Measurements from ENCODE around the gene DNAJB6.

DNAJB6 gene

DNA sequence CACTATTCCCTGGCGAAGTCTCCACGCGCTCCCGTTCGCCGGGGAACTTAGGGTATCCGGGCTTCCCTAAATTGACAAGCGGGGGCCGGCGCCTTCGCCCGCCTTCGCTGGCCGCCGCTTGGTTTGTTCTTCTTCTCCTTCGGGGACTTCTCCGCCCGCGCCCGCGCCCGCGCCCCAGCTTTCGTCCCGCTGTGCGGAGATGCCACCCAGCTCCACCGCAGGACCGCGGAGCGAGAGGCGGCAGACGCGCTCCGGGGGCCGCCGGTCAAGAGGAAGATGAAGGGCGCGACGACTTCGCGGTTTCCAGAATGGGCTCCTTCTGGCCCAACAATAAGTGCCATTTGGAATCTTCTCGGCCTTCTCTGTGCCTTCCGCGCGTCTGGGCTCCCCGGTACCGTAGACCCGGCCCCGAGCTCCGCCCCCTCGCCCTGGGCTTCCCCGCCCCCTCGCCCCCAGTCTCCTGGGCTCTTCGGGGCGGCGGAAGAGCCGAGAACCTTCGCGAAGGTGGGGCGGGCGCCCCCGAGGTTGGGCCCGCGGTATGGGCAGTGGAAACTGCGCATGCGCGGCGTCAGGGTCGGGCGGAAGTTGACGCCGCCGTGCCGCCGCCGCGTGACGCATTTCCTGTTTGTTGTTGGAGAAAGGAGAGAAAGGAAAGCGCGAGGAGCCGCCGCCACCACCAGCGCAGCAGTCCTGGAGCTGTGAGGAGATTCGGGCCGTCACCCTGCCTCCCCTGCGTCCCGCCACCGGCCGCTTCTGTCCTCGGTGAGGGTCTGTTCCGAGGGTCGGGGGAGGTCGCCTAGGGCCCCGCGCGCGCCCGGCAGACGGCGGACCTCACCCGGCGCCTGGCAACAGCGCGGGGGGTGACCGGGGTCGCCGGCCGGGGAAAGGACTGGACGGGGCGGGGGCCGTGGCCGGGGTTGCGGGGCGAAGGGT lies at the start of gene DNAJB6:
DNAJB6 (plus strand) TSS at position 622 of the 933 bp plus-strand sequence. CDS start 21,569 bp downstream, outside the sequence.
- DNase-seq, result peak; percentile 94 to 96

DNA sequence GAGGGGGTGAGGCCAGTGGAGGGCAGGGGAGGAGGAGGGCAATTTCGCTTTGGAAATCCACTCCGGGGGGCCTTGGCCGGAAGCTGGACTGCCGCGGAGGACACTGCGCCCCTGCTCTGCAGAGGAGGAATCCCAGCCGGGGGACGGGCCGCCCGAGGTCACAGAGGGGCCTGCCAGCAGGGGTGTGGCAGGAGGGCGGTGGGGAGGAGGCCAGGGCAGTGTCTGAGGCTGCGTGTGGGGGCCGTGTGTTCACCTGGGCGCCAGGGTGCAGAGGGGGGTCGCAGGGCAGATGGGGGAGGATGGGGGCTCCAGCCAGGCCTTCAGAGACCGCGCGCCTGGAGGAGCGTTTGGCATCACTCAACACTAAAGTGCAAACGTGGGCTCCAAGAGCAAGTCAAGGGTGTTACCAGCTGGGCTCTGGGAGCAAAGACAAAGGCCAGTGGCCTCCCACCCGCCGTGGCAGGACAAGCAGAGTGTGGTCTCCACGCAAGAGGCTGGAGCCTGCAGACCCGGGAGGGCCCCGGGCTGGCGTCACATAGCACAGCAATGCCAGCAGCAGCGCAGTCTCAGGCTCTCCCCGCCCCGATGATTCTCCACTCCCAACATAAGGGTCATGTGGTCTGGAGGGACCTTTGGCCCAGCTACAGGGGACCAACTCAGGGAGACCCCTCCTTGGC lies 45.3 kb upstream of the DNAJB6 start:
- no peak for DNase-seq

DNA sequence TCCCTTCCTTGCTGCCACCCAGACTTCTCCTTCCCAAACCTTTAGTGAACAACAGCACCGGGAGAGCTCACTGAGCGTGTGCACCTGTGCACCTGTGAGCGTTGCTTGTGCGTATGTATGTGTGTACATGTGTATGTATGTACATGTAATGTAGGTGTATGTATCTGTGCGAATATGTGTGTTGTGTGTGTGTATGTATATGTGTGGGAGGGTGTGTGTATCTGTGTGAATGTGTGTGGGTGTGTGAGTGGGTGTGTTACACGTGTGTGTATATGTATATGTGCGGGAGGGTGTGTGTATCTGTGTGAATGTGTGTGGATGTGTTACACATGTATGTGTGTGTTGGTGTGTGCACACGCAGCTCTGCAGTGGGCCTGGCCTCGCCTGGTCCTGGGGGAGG lies 44.5 kb upstream of the DNAJB6 start:
- no peak for DNase-seq

DNA sequence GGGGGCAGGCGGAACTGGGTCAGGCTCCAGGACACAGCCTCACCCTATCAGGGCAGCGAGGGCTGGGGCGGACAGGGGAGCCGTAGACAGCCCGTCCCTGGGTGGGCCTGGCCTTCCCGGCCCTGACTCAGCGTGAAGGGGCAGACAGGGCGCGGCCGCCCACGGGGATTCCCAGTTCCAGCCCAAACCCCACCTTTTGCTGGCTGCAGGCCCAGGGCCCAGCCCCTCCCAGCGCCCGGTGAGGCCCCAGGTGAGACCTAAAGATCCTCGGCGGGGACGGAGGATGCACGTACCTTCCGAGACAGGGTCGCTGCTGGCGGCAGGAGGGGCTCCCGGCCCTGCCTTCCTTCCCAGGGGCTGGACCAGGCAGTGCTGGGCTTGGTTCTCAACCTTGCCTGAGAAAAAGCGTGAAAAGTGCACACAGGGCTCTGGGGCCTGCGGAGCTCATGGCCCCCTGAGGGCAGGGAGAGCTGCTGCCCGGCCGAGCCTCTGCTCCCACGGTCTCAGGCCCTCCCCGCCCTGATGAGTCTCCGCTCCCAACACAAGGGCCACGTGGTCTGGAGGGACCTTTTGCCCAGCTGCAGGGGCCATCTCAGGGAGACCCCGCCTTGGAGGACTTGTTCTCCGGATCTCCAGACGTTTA lies 43.9 kb upstream of the DNAJB6 start:
- DNase-seq, result no peak

DNA sequence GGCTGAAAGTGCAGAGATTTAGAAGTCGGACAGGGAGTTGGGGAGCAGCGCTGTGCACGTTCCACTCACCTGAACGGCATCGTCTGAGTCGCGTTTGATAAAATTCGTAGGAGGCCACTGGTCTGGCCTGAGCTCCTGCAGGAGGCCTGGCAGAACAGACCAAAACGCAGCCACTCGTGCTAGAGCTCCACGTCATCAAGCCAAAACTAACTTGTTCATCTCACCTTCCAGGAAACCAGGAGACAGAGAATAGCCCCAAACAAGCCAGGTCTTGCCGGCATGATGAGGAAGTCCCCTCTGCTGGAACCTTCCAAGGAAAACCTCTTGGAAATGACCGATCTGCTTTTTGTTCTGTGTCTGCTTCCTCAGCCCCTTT lies 43.4 kb upstream of the DNAJB6 start:
- no peak for DNase-seq

DNA sequence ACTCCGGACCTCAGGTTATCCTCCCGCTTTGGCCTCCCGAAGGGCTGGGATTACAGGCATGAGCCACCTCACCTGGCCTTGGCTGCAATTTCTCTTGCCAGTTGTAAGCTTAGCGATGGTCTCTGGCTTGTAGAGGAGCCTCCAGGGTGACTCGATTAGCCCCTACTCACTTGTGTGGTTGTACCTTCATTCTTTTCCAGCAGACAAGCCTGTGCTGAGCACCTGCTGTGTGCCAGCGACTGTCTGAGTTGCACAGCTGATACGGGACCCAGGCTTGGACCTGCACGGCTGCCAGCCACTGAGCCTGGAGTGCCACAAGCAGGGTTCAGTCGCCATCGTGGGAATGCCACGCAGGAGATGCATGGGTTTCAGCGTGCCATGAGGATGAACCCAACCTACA lies 42.0 kb upstream of the DNAJB6 start:
- DNase-seq, result no peak

DNA sequence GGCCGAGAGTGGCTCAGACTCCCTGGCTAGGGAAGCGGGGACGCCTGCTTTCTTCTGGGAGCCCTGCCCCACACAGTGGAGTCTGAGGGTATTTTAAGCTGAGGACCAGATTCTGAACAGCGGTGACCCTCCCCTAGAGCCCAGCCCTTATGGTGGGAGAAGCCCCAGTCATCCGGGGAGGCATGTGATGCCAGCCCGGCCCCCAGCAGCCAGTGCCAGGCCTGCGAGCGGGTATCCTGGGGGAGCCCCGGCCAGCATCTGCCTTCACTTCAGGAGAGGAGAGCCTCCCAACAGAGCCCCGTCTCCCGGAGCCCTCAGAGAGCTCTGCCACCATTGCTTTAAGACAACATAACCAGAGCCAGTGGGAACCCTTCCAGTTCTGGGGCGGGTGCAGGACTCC lies 41.5 kb upstream of the DNAJB6 start:
- no peak for DNase-seq

DNA sequence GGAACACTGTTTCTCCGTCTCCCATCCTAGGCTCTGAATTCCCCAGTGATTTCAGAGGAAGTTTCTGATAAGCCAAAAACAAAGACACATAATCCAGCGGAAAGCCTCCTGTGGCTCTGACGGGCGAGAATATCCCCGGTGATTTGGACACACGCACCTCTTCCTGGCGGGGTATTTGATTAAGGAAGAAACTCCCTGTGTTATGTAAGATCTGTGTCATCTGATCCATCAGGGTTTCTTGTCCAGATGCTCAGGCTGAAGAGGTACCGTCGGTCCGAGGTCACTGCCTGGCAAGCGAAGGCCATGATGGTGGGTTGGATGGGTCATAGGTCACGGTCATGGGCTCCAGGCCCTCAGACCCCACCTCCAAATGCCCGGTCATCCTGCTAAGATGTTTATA lies 39.6 kb upstream of the DNAJB6 start:
- DNase-seq, result no peak

DNA sequence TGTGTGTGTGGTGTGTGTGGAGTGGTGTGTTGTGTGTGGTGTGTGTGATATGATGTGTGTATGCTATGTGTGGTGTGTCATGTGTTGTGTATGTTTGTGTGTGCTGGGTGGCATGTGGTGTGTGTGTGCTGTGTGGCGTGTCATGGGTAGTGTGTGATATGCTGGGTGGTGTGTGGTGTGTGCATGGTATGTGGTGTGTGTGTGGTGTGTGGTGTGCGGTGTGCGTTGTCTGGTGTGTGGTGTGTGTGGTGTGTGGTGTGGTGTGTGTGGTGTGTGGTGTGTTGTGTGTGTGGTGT lies 37.5 kb upstream of the DNAJB6 start:
- no peak for DNase-seq

DNA sequence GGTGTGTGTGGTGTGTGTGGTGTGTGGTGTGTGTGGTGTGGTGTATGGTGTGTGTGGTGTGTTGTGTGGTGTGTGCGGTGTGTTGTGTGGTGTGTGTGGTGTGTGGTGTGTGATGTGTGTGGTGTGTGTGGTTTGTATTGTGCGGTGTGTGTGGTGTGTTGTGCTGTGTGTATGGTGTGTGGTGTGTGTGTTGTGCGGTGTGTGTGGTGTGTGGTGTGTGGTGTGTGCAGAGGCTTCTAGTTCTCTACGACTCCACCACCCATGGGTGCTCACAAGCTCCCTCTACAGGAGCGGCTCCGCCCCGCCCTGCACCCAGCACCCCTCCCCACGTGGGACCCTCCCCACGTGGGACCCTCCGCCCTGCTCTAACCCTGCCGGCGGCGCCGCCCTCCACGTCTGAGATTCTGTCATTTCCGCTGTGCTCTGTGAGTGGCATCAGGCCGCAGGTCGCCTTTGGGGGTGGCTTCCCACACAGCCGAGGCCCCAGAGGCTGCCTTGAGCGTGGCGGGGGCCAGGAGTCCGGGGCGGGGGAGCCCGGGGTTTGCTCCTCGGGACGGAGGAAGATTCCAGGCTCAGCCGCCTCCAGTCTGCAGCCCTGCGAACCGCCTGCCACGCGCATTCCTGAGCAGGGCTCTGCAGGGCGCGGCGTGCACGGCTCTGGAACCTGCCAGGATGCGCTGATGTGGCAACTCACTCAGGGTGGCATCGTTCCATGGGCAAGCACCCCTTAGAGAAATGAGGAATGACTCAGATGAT lies 37.0 kb upstream of the DNAJB6 start:
- DNase-seq, result peak in 1 of 2 donors; percentile 29

DNA sequence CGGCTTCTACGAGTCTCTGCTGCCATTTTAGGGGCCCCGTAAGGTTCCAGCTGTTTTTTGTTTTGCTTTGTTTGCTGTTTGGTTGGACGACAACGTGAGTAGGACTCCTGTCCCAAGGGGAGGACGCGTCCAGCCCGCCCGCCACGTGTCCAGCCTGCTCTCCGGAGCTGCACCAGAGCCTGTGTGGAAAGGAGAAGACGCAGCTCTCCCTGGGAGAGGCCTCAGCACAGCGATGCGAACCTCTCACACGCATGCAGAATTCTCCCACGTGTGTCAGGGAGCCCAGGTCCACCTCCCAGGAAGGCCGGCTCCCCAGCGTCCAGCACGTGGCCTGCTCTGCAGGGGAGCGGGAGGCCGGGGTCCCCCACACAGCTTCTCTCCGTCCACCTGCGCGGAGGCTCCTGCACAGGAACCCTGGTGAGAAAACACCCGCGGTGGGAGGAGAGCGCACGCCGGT lies 36.4 kb upstream of the DNAJB6 start:
- DNase-seq, result no peak

DNA sequence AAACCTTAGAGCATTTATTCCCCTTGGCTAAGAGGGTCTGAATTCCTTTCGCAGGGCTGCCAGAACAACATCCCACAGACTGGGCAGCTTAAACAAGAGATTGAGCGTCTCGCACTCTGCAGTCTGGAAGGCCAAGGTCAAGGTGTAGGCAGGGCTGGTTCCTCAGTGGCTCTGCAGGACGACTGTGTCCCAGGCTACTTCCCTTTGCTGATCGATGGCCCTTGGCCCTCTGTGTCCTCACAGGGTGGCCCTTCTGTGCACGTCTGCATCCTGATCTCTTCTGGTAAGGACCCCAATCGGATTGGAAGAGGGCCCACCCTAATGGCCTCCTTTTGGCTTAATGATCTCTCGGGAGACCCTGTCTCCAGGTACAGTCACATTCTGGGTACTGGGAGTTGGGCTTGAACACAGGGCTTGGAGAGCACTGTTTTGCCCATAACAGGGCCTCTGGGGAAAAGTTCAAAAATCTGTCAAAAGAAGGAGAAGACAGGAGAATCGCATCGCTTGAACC lies 35.1 kb upstream of the DNAJB6 start:
- DNase-seq, result no peak

DNA sequence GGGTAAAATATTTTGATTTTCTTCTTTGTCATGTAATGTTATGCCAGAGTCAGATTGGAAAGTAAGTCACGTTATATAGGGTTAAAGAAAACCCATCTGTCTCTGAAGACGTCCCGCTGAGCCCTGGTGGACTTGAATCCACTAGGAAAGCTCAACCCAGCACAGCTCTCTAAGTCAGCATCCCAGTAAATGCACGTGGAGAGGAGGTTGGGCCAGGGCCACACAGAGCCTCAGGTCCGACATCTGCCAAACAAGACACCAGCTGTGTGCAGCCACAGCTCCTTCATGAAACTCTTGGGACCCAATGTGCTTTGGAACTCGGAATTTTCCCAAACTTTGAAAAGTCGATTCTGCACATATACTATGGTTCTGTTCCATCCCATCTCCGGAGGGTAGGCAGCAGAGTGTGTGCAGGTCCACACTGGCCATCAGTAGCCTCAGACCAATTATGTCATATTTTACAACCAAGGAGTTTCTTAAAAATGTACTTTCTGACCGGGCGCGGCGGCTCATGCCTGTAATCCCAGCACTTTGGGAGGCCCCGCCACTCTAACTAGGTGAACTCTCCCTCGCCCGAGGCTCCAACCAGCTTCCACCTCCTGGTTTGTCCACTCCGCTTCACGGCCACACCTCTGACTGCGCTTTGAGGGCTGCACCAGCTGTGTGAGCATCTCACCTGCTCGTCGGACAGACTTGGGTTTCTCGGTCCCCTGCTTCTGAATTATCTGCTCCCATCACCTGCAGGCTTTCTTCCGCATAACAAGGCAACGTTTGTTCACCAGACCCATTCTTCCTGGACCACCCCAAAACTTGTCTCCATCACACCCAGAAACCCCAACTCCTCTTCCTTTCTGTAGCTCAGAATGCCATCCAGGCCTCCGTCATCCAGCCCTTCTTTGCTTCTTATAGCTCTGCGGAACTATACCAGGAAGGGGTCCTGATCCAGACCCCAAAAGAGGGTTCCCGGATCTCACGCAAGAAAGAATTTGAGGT lies 29.7 kb upstream of the DNAJB6 start:
- DNase-seq, result no peak

DNA sequence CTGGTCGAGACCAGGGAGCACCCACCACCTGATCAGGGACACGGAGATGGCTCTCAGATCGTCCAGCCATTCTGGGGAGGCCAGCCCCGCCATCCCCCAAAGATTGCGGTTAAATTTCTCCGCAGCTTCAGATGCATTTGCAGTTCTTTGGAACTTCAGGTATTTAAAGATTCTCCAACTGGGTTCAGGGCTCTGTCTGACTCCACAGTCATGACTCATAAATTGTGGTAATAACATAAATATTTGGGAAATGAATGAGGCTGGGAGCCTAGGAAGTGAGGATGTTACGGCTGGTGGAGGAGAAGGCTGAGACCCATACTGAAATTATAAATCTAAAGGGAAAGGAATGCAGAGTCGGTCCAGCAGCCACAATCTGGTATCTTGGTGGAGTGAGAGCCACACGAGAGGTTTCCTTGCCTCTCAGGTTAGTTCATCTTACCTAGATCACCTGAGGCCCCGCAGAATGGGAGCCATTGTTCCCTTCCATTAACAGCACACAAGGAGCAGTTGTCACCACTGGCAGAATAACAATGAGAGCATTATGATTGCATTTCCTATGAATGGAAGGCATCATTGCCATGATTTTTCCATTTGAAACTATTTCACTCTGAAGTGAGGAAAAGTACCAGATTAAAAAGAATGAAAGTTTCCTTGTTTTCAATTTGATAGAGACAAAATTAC lies 26.7 kb upstream of the DNAJB6 start:
- no peak for DNase-seq

DNA sequence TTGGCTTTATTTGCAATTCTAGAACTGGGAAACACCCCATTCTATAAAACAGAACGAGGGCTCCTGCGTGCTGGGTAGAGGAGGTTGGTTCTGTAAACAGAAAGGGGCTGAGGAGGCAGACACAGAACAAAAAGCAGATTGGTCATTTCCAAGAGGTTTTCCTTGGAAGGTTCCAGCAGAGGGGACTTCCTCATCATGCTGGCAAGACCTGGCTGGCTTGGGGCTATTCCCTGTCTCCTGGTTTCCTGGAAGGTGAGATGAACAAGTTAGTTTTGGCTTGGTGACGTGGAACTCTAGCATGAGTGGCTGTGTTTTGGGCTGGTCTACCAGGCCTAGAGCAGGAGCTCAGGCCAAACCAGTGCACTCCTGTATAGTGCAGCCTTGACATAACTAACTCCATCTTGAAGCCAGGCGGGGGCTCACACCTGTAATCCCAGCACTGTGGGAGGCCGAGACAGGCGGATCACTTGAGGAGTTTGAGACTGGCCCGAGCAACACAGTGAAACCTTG lies 26.1 kb upstream of the DNAJB6 start:
- no peak for DNase-seq

DNA sequence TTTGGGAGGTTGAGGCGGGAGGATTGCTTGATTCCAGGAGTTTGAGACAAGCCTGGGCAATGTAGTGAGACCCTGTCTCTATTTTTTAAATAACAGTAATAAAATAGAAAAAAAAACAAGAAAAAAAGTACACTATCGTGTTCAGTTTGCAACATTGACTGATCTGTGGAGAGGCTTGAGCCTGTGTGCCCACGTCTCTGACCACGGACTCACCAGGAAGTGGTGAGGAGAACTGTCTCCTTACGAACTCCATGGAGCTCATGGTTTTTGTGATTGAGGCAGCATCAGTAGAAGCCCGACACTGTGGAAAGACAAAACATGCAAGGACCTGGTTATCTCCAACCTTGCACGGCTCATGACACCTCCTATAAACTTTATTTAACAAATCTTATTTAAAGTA lies 23.9 kb upstream of the DNAJB6 start:
- no peak for DNase-seq

DNA sequence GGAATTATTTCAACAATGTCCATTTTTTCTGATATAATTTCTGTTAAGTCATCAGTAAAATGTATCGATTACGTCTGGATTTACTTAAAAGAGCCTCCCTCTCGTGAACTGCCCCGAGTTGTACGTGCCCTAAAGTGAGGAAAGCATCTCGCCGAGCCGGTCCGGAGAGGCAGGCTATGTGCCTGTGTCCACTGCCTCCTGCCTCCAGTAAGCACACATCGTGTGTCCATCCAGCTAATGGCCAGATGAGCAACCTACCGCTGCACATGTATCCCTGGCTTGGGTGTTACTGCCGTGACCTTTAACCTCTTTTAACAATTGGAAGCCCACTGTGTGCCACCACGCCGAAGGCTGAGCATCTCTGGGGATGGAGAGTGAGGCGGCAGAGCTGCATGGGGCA lies 23.2 kb upstream of the DNAJB6 start:
- no peak for DNase-seq

DNA sequence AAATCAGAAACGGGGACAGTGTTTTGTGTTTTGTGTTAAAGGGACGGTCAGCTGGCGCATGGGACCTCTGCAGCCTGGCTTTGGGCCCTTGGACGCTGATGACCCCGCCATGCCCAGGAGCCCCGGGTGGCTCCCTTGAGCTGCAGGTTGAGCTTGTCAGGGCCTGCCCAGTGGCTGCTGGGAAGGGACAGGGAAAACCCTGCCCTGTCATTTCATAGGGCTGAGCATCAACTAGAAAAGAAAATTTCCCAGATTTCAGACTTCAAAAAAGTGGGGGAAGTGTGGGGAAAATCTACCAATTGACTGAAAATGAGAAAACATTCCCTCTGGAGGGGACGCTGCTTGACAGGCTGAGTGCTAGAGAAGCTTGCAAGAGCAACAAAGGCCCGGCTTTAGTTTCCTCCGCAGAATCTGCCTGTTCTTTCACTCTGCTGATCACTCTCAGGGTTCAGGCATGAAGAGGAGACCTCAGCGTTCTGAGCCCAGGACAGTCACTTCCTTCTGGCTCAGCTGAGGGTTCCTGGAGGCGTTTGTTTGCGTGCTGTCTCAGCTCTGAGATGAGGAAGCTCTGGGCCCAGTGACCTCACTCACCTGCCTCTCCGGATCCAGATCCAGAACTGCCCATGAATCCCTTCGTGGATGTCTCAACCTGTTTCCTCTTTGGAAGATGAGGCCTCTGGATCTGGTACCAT lies 18.6 kb upstream of the DNAJB6 start:
- peak in 1 of 2 donors; percentile 19 for DNase-seq

DNA sequence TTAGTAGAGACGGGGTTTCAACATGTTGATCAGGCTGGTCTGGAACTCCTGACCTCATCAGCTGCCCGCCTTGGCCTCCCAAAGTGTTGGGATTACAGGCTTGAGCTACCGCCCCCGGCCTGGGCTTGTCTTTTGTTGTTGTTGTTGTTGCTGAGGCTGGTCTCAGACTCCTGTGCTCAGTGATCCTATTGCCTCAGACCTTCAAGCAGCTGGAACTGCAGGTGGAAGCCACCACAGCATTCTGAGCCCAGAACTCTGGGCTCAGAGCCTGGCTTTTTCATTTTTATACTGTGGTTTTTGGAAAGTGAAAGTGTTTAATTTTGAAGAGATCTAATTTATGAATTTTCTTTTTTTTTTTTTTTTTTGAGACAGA lies 16.2 kb upstream of the DNAJB6 start:
- DNase-seq, result no peak

DNA sequence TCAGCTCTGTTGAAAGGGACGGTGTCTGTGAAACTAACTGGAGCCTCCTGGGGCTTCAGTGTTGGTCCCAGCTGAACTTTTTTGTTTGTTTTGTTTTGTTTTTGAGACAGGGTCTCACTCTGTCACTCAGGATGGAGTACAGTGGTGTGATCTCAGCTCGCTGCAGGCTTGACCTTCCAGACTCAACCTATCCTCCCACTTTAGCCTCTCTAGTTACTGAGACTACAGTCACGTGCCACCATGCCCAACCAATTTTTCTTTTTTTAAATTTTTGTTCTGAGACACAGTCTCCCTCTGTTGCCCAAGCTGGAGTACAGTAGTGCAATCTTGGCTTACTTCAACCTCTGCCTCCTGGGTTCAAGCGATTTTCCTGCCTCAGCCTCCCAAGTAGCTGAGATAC lies 13.4 kb upstream of the DNAJB6 start:
- no peak for DNase-seq

Data from stimulated activated CD4-positive, alpha-beta T cell treated with anti-CD3 and anti-CD28 coated beads, Interleukin-2, amount 100 ng/mL, for 24 hours (primary cell).